ENCODE results near the gene COL7A1.
"Not testable (repeated sequence)": the region's sequence is repeated elsewhere in the genome, so short reads cannot be mapped to it uniquely, and the experiment has no call there.

Gene COL7A1

GRCh38 chr3:48560648-48561018 lies 34.5 kb downstream of the COL7A1 start:
- no peak for DNase-seq

- DNase-seq = no peak
These were observed 36.5 kb downstream of the COL7A1 start for GRCh38 chr3:48558493-48559134.

- DNase-seq = peak; percentile 34
These were observed 38.1 kb downstream of the COL7A1 start, which contains the start of gene PFKFB4 for GRCh38 chr3:48556796-48557626. Gene PFKFB4 (minus strand): TSS chr3:48556803. CDS start chr3:48556777, 26 bp downstream.

- no peak for DNase-seq
These were observed 39.0 kb downstream of the COL7A1 start for GRCh38 chr3:48555949-48556795.

- no peak for DNase-seq
These were observed 39.7 kb downstream of the COL7A1 start for GRCh38 chr3:48555231-48555948.

- DNase-seq = no peak
These were observed 41.0 kb downstream of the COL7A1 start for GRCh38 chr3:48553886-48554845.

GRCh38 chr3:48553361-48553760 lies 41.8 kb downstream of the COL7A1 start:
- no peak for DNase-seq

GRCh38 chr3:48552111-48552951 lies 42.8 kb downstream of the COL7A1 start:
- DNase-seq = no peak

- not testable (repeated sequence) for DNase-seq
These were observed 43.5 kb downstream of the COL7A1 start for GRCh38 chr3:48551651-48552050.

- DNase-seq = no peak
These were observed 46.1 kb downstream of the COL7A1 start for GRCh38 chr3:48548729-48549705.

- no peak for DNase-seq
These were observed 47.0 kb downstream of the COL7A1 start for GRCh38 chr3:48548126-48548525.

GRCh38 chr3:48546203-48546829 lies 48.8 kb downstream of the COL7A1 start:
- no peak for DNase-seq

GRCh38 chr3:48544141-48544540 lies 51.0 kb downstream of the COL7A1 start:
- DNase-seq = no peak

GRCh38 chr3:48543271-48543866 lies 51.8 kb downstream of the COL7A1 start:
- no peak for DNase-seq

GRCh38 chr3:48538451-48538850 lies 56.7 kb downstream of the COL7A1 start:
- no peak for DNase-seq

GRCh38 chr3:48536785-48537184 lies 58.3 kb downstream of the COL7A1 start:
- DNase-seq = no peak

GRCh38 chr3:48536116-48536515 lies 59.0 kb downstream of the COL7A1 start:
- DNase-seq = no peak

GRCh38 chr3:48535578-48535977 lies 59.6 kb downstream of the COL7A1 start:
- no peak for DNase-seq

Data from cortex of kidney (tissue), 1 donor.